ENCODE measurements around the gene TSEN34.
"Not testable (repeated sequence)": the region's sequence is repeated elsewhere in the genome, so short reads cannot be mapped to it uniquely, and the experiment has no call there.

TSEN34 gene

GRCh38 chr19:54209058-54209810, 18.1 kb downstream of the TSEN34 start:
- no peak for DNase-seq (ENCODE audit: low read depth in 2 of 2)

GRCh38 chr19:54209811-54210494, 18.8 kb downstream of the TSEN34 start:
- no peak for DNase-seq (ENCODE audit: low read depth in 2 of 2)

GRCh38 chr19:54211235-54211634, 20.1 kb downstream of the TSEN34 start:
- no peak for DNase-seq (ENCODE audit: low read depth in 2 of 2)

- not testable (repeated sequence) for DNase-seq (ENCODE audit: low read depth in 2 of 2)
Observed at GRCh38 chr19:54214217-54214616, 23.1 kb downstream of the TSEN34 start.

GRCh38 chr19:54214734-54215133, 23.6 kb downstream of the TSEN34 start:
- DNase-seq (ENCODE audit: low read depth in 2 of 2), result not testable (repeated sequence)

GRCh38 chr19:54216869-54217268, 25.8 kb downstream of the TSEN34 start:
- DNase-seq (ENCODE audit: low read depth in 2 of 2), result no peak

GRCh38 chr19:54217517-54218247, 26.6 kb downstream of the TSEN34 start:
- not testable (repeated sequence) for DNase-seq (ENCODE audit: low read depth in 2 of 2)

- DNase-seq (ENCODE audit: low read depth in 2 of 2), result no peak
Observed at GRCh38 chr19:54218259-54218658, 27.2 kb downstream of the TSEN34 start.

- no peak for DNase-seq (ENCODE audit: low read depth in 2 of 2)
Observed at GRCh38 chr19:54218960-54219661, 28.0 kb downstream of the TSEN34 start.

GRCh38 chr19:54219702-54220101, 28.6 kb downstream of the TSEN34 start:
- DNase-seq (ENCODE audit: low read depth in 2 of 2), result not testable (repeated sequence)

- not testable (repeated sequence) for DNase-seq (ENCODE audit: low read depth in 2 of 2)
Observed at GRCh38 chr19:54221947-54222346, 30.8 kb downstream of the TSEN34 start.

GRCh38 chr19:54222474-54223276, 31.6 kb downstream of the TSEN34 start, which contains the start of gene LILRB3:
Gene LILRB3, minus strand, starts transcription at chr19:54223007. Its CDS starts 31 bp downstream, at chr19:54222976.
- not testable (repeated sequence) for DNase-seq (ENCODE audit: low read depth in 2 of 2)

- DNase-seq (ENCODE audit: low read depth in 2 of 2), result not testable (repeated sequence)
Observed at GRCh38 chr19:54223277-54223936, 32.3 kb downstream of the TSEN34 start.

GRCh38 chr19:54223937-54224281, 32.8 kb downstream of the TSEN34 start:
- not testable (repeated sequence) for DNase-seq (ENCODE audit: low read depth in 2 of 2)

GRCh38 chr19:54224619-54225018, 33.5 kb downstream of the TSEN34 start:
- not testable (repeated sequence) for DNase-seq (ENCODE audit: low read depth in 2 of 2)

GRCh38 chr19:54229146-54229545, 38.0 kb downstream of the TSEN34 start:
- no peak for DNase-seq (ENCODE audit: low read depth in 2 of 2)

GRCh38 chr19:54230031-54230430, 38.9 kb downstream of the TSEN34 start:
- no peak for DNase-seq (ENCODE audit: low read depth in 2 of 2)

- DNase-seq (ENCODE audit: low read depth in 2 of 2), result peak; percentile 68 to 73
Observed at GRCh38 chr19:54231077-54231931, 40.2 kb downstream of the TSEN34 start.

GRCh38 chr19:54233941-54234340, 42.8 kb downstream of the TSEN34 start:
- DNase-seq (ENCODE audit: low read depth in 2 of 2), result no peak
